Stimulated activated CD8-positive, alpha-beta memory T cell treated with anti-CD3 and anti-CD28 coated beads, Interleukin-15, amount 100 ng/mL, for 48 hours (primary cell): ENCODE results near the gene SEZ6.

Experiments
- DNase-seq, 2 donors: peaks; one replicate each; pipeline ENCODE4 v3.0.0-alpha.2; 2020; ENCODE audit warnings: low read depth in 2 of 2

Gene SEZ6

GRCh38 chr17:29000973-29001372 is 4.9 kb downstream of the SEZ6 start:
- no peak for DNase-seq

DNA sequence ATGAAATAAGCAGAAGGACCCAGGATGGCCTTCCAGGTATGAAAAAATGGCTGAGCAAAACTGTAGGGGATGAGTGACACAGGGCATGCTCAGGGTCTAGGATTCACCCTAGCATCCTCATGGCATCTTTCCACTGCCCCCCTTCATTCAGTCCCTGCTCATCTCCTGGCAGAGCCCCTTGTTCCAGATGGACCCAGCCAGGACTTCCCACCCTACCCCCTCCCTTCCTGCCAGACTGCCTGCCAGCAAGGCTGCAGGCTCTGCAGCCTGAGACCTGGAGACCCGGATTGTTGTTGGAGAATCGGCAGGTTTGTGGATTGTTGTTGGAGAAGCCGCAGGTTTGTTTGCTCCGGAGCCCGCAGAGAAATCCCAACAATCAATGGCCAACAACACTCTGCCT is 6.6 kb downstream of the SEZ6 start:
- no peak for DNase-seq

DNA sequence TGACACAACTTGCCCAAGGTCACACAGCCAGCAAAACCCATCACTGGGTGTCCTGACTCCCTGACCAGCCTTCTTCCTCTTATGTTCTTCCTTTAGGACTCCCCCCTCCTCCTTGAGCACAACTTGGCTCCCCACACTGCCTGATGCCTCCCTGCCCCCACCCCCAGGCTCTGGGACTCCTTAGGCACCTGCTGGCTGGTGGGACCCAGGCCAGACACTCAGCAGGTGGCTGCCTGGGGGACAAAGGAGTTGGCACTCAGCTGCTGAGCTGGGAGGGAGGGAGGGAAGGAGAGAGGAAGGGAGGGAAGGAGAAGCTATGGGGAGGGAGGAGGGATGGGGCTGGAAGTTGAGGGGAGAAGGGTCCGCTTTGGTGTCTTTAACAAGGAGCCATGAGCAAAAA is 8.0 kb downstream of the SEZ6 start:
- DNase-seq = no peak

DNA sequence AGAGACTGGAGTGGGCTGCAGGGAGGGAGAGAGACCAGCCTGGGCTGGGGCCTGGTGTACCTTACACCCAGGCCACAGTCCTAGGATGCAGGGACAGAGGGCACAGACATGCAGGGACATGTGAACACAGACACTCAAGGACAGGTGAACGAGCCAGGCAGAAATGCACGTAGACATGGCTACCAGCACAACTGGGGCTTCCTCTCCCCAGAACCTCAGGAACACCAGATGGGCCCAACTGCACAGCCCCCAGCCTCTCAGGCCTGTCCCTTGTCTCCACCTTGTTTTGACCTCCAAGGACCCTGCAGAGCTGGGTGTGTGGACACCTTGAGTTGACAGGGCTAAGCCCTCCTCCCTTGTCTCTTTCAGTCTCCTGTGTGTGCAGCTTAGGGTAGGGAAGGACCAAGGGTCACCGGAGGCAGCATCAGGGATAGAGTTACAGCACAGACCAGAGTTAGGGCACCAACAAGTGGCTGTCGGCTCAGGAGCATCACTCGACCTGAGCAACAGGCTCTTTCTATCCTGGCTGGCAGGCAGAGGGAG is 9.2 kb downstream of the SEZ6 start:
- no peak for DNase-seq

DNA sequence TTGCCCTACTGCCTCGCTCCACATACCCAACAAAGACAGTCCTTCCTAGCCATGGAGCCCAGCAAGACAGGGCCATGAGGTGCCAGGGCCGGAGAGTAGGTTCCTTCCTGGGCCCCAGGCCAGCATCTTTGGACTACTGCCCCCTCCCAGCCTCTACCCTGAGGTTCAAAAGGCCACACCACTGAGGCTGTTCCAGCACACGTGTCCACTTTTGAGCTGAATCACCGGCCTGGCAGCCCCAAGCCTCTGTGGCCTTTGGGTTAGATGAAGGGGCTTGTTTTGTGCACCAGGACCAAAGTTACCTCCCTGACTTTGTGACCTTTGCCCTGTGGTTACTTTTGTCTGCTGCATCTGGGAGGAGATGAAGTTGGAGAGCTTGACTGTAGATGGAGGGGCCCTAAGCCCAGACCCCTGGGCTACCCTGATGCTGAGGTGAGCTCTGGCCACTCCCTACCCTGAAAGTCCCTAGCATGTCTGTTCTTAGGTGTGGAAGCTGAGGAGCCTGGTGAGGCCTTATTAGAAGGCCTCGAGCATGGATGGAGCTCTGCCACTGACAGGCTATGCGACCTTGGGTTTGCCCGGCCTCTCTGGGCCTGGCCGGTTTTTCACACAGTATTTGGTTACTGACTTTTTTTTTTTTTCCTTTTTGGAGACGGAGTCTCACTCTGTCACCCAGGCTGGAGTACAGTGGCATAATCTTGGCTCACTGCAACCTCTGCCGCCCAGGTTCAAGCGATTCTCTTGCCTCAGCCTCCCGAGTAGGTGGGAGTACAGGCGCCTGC is 12.0 kb downstream of the SEZ6 start:
- DNase-seq = no peak

- no peak for DNase-seq
These were observed 12.9 kb downstream of the SEZ6 start for GRCh38 chr17:28992625-28993600.

DNA sequence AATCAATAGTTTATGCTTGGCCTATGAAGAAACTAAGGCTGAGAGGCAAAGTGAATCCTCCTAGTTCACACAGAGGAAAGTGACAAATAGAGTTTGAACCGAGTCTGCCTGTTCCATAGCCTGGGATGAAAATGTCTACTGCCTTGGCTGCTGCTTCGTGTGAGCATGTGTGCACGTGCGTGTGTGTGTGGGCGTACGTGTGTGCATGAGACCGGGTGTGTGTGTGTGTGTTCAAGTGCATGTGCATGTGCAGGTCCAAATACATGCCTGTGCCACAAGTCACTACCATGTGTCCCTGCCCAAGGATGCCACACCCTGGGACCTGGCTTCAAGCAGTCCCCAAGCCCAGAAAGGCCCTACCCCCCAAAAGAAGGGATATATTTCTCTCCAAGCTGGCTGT is 13.6 kb downstream of the SEZ6 start:
- no peak for DNase-seq

DNA sequence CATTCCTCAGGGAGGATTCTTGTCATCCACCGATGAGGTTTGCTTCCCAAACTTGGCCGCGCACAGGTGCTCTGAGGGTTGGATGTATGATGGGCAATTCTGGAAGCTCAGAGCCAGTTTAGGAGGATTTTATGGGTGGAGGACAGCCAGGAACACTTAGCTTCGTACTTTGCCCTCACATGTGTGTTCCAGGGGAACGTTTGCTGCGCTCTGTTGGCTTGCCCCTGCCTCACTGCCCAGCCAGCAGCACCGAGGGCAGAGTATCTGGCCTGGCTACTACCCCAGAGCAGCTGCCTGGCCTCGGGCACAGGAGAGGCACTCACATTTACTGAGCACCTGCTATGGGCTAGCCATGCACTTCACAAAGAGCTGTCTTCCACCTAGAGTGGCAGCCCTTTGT is 14.1 kb downstream of the SEZ6 start:
- DNase-seq = no peak

- no peak for DNase-seq
These were observed 16.8 kb downstream of the SEZ6 start for GRCh38 chr17:28989028-28989427.

GRCh38 chr17:28988475-28988874 is 17.4 kb downstream of the SEZ6 start:
- DNase-seq = no peak

- no peak for DNase-seq
These were observed 18.8 kb downstream of the SEZ6 start for GRCh38 chr17:28986714-28987655.

DNA sequence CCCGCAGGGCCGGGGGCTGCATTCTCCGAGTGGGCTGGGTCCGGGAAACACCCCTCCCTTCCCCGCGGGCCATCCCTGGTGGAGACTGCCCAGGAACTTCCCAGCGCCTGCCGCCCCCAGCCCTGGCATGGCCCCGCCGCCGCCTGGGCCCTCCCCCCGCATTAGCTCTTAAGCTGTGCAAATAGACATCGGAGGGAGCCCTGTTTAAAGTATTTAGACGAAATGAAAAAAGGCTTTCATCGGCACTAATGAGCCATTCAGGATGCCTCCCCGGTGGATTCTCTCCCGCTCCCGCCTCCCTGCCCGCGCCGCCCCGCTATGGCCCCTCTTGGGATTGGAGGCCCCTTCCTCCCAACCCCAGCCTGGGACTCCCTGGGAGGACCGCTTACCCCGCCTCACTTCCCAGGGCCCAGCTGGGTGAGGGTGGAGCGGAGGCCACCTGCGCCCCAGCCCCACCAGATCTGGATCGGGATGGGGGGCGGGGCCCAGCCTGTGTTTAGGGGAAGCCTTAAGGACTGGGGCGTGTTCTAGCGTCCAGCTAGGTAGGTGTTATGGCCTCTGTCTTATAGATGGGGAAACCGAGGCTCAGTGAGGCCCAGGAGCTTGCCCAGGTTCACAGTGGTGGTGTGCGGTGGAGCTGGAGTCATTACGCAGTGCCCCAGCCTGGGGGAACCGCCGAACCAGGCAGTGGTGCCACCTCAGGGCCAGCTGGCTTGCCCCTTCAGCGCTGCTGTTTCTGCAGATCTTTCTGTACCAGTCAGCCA is 19.7 kb downstream of the SEZ6 start:
- no peak for DNase-seq

DNA sequence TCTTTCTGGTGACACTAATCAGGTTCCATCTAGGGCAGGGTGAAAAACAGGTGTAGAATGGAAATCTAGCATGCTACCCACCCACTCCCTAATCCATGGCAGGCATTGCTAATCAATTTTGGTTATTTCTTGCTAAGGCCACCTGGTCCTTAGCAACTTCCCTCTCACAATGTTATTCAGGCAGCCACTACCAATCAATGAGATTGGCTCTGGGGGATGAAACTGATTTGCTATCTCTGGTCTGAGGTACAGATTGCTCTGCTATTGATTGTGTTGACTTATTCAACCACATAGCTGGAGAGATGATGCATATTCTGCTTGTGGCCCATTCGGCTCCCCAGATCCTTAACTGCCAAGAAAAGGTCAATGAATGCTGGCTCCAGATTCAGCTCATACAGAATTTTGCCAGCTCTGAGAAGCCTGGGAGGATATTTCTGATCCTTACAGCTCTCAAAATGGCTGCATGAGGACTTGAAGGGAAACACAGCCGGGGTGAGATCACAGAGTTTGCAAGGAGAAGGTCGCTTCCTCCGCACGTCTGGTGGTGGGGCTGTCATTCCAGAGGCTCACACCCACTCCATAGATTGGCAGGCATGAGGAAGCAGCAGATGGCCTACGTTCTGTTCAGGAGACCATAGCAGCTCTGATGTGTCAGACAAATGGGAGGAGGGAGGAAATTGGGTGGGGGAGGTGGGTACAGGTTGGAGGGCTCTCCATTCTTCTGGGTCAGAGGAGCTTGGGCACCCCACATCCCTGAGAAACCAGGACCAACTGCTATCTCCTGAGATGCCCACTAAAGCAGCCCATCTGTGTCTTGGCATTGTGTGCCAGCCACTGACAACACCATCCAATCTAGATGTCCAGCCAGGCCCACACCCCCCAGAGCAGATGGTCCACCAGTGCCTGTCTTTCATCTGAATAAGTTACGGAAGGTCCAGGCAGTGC is 22.3 kb downstream of the SEZ6 start:
- no peak for DNase-seq

DNA sequence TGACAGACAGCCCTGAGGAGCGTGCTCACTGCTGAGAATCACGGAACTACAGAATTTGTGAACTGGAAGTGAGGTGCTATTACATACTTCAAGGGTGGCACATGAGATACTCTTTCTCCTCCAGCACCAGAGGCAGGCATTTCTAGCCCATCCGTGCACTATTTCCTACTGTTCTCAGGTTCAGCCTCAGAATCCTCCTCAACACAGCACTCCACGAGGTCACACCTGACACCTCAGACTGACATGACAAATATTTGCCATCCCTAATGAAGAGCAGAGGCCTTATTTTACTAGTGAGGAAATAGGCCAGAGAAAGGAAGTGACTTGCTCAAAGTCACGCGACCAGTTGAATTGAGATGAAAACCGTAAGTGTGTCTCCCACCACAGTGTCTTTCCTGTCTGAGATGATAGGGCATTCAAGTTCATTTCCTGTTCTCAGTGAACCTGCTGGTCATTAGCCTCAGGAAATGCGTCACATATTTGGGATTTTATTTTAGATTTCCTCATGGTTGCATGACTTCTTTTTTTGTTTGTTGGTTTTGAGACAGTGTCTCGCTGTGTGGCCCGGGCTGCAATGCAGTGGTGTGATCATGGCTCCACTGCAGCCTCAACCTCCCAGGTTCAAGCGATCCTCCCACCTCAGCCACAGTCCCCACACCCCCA is 23.6 kb downstream of the SEZ6 start:
- DNase-seq = peak in 1 of 2 donors; percentile 38

DNA sequence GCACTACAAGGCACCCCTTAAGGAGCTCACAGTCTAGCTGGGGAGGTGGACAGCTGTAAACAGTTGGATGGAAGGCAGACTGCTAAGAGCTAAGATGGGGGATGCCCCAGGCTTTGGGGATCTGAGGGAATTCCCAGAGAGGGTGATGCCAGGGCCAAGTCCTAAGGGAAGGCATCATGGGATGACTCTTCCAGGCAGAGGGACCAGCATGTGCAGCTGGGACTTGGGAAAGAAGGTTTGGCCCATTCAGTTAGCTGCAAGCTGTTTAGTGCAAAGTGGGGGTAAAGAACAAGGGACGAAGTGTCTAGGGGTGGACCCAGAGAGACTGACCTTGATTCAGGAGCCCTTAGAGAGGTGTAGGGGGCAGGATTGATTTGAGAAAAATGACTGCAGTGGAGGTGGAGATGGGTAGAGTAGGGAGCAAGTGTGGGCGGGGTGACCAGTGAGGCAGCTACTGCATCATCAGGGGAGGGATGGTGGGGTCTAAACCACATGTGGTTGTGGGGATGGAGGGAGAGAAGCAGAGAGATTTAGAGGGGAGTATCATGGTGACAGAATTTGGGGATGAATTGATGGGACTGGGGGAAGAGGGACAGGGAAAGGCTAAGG is 27.4 kb downstream of the SEZ6 start:
- no peak for DNase-seq

- DNase-seq = no peak
These were observed 28.0 kb downstream of the SEZ6 start for GRCh38 chr17:28977659-28978355.

GRCh38 chr17:28975646-28976045 is 30.2 kb downstream of the SEZ6 start:
- DNase-seq = no peak

DNA sequence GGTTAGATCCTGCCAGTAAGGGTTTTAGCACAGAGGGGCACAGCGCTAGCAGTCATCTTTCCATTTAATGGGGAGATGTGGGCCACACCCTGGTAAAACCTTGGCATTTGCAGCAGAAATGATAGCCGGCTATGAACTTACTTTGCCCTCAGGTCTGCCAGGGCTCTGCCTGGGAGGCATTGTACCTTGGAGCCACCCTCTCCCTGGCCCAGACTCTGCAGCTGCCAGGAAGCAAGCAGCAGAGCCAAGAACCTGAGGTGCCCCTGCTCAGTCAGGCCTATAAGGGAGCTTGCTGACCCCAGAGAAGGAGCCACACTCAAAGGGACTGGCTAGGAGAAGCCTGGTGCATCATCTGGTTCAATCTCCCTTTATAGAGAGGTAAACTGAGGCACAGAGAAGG is 30.8 kb downstream of the SEZ6 start:
- DNase-seq = no peak
